HG03066 (cell line): ENCODE data around the gene EIF5A.

Source experiments
- ATAC-seq: cut with Tn5 transposase; IDR thresholded peaks from one replicate; pipeline ENCODE4 v1.9.1; 2021; ENCODE audit warnings: low read depth; ENCODE audit not compliant: unreplicated experiment

Gene EIF5A

DNA sequence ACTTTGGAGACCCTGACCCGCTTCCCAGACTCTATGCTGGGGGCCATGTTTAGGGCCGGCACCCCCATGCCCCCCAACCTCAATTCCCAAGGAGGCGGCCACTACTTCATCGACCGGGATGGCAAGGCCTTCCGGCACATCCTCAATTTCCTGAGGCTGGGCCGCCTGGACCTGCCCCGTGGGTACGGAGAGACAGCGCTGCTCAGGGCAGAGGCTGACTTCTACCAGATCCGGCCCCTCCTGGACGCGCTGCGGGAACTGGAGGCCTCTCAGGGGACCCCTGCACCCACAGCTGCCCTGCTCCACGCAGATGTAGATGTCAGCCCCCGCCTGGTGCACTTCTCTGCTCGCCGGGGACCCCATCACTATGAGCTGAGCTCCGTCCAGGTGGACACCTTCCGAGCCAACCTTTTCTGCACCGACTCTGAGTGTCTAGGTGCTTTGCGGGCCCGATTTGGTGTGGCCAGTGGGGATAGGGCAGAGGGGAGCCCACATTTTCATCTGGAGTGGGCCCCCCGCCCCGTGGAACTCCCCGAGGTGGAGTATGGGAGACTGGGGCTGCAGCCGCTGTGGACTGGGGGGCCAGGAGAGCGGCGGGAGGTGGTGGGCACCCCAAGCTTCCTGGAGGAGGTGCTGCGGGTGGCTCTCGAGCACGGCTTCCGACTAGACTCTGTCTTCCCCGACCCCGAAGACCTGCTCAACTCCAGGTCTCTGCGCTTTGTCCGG is 45.6 kb downstream of the EIF5A start:
- ATAC-seq = no peak

DNA sequence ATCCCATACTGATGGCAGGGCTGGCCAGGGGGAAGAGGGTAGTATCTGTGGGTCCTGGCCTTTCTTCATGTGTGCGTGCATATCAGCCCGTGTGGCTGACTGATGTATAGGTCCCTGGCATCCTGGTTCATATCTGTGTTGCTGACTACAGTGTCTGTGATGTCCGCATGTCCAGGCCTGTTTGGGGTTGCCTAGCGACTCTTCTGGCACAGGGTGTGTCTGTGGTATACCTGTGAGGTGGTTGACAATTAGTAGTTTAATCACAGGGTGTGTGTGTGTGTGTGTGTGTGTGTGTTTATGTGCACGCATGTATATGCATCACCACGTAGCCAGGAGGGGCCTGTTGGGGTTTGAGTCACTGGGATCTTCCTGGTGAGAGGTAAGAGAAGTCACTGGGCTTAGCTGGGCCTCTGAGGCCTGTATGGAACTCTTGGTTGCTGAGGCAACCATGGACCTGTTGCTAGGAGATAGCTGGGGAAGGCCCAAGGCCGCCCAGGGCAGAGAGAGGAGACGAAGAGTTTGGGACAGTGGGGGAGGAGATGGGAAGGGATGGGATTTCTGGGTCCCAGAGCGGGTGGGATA is 46.9 kb downstream of the EIF5A start:
- no peak for ATAC-seq

DNA sequence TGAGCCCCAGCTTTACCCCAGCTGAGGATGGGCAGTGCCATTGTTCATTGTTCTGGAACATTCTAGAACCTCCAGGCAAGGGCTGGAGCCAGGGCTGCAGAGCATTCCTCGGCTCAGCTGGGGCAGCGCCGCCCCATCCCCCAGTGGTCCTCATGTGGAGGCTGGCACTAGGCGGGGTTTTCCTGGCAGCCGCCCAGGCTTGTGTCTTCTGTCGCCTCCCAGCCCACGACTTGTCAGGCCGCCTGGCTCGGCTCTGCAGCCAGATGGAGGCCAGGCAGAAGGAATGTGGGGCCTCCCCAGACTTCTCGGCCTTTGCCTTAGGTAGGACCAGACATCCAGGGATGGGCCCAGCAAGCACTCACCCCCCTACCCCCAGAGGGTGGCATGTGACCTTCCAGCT is 47.6 kb downstream of the EIF5A start, which contains the start of gene TMEM95:
Gene TMEM95, plus strand, starts transcription at position 104 of the 400 bp plus-strand sequence. Its CDS starts 49 bp downstream, at position 153.
- no peak for ATAC-seq

DNA sequence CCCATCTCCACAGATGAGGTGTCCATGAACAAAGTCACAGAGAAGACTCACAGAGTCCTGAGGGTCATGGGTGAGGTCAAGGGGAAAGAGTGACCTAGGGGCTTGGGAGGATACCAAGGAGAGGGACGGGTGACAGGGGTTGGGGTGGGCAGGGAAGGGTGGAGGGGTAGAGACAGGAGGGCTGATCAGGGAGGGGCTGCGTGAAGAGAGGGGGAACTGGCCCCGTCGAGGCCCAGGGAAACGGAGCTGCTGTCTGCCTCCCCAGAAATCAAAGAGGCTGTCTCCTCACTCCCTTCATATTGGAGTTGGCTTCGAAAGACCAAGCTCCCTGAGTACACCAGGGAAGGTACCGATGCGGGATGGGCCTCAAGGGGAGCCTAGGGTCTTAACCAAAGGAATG is 48.1 kb downstream of the EIF5A start:
- no peak for ATAC-seq

DNA sequence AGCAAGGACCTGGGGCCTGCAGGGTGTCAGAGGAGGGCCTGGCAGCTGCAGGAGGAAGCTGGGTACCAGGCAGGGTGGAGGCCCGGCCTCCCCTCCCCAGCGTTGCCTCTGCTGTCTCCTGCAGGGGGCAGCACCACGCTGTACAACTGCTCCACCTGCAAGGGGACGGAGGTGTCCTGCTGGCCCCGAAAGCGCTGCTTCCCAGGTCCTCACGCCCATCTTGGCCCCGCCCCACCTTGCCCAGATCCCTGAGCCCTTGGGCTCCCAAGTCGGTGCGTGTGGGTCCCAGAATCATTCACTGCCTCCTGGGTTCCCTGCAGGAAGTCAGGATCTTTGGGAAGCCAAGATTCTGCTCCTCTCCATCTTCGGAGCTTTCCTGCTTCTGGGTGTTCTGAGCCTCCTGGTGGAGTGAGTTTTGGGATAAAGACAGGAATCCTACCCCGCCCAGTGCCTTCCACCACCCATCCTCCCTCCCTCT is 48.7 kb downstream of the EIF5A start:
- ATAC-seq = no peak

DNA sequence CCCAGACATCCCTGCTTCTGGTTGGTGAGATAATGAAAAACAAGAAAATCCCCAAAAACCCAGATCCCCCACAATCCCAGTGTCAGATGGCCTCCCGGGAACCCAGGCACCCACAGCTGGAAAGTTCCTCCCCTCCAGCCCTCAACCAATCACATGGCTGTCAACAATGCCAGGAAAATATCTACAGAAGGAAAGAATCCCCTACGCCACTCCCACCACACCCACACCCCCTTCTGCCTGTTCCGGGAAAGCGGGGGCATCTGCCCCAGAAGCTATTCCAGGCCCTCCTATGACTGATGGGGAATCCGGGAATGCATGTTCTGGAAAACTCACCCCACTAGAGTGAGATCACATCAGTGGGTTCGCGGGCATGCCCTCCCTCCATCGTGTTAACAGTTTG is 49.3 kb downstream of the EIF5A start:
- no peak for ATAC-seq

DNA sequence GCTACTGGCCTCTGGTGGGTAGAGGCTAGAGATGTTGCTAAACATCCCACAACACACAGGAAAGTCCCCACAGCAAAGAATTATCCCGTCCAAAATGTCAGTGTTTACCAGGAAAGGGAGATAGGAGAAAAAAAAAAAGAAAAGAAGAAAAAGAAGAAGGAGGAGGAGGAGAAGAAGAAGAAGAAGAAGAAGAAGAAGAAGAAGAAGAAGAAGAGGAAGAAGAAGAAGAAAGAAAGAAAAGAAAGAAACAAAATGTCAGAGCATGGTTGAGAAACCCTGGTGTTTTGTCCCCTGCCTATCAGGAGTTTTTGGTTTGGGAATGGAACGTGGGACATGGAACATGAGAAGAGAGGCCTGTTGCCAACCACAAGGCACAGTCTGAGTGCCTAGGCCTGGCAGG is 50.0 kb downstream of the EIF5A start:
- no peak for ATAC-seq

DNA sequence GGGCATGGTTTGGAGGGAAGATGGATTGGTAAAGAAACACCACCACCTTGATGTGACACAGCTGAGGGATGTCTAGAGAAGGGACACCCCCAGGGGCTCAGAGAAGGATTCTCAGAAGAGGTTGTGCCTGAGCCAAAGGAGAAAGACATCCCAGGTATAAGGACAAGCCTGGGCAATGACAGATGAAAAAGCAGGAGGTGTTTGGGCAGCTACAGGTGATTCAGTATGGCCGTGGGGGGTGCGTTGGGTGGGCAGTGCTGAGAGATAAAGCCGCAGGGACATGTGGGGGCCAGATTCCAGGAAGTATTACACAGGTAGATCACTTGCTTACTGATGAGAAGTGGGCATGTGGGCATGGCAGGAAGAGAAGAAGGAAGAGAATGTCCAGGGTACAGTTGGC is 54.5 kb downstream of the EIF5A start:
- no peak for ATAC-seq
